NCI-H748 (cell line): ENCODE results near the gene SHISA2.

Source experiments
- DNase-seq: peaks from one replicate; lab custom pipeline; 2025; ENCODE audit not compliant: unreplicated experiment; lab: John Stamatoyannopoulos, UW

Gene SHISA2

DNA sequence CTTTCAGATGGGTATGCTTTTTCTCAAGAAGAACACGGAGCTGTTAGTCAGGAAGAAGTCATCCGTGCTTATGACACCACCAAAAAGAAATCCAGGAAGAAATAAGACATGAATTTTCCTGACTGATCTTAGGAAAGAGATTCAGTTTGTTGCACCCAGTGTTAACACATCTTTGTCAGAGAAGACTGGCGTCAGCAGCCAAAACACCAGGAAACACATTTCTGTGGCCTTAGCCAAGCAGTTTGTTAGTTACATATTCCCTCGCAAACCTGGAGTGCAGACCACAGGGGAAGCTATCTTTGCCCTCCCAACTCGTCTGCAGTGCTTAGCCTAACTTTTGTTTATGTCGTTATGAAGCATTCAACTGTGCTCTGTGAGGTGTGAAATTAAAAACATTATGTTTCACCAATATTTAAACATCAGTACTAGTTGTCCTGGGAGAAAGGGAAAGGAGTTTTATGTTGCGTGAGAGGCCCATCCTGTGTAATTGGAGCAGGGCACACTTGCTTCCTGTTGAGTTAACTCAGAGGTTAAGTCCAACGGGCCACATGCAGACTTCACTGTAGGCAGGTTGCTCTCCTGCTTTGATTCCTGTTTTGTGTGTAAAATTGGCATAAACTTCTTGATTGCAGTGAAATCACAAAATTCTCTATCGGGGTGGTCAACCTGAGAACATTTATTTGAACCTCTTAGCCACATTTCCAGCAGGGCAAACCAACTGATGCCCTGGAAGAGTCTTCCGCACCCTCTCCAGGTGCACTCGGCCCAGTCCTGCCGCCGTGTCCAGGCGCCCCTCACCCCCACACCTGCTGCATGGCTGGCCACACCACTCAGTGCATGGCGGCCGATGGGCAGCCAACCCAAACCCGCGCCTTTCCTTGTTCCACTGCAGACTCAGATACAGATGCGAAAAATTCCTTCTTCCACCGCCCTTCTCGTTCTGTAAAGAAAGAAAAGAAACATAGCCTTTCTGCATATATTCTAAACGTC is 31.6 kb downstream of the SHISA2 start:
- DNase-seq = no peak

DNA sequence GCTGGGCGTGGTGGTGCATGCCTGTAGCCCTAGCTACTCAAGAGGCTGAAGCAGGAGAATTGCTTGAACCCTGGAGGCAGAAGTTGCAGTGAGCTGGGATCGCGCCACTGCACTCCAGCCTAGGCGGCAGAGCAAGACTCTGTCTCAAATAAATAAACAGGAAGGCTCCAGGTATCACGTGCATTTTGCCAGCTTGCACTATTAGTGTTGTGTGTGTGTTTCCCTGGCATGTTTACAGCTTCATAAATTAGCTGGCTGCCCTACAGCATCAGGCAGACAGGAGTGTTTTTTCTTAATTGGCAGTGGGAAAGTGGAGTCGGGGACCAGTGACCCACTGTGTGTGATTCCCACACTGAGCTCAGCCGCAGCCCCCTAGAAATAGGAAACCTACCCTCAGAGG is 32.6 kb downstream of the SHISA2 start:
- no peak for DNase-seq

DNA sequence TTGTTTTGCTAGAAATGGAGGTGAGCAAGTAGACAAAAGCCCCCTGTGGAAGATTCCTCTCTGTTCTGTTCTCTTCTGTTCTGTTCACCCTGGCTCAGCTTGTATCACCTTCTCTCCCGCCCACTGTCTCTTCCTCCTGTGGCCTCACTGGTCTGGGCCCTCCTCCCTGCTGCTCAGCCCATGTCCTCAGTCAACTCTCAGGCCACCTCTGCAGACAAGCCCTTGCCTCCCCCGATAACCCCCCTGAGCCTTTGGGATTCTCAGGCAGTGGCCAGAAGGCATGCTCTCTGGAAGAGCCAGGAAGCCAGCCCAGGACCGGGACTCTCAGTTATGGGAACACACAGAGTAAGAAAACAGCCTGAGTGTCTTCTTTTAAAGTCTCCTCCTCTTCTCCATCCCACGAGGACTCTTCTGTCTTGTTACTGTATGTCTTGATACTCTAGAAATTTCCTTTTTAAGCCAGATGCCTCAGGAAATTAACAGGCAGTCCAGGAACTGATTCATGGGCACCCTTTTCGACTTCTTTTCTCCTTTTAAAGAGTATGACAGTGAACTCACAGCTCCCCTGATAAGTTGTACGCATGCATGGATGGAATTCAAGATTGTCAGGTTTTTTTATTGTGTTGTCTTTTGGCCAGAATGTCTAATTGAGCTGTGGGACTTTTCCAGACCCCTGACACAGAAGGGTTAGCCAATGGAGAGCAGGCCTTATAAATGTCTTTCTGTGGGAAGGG is 33.7 kb downstream of the SHISA2 start:
- no peak for DNase-seq

DNA sequence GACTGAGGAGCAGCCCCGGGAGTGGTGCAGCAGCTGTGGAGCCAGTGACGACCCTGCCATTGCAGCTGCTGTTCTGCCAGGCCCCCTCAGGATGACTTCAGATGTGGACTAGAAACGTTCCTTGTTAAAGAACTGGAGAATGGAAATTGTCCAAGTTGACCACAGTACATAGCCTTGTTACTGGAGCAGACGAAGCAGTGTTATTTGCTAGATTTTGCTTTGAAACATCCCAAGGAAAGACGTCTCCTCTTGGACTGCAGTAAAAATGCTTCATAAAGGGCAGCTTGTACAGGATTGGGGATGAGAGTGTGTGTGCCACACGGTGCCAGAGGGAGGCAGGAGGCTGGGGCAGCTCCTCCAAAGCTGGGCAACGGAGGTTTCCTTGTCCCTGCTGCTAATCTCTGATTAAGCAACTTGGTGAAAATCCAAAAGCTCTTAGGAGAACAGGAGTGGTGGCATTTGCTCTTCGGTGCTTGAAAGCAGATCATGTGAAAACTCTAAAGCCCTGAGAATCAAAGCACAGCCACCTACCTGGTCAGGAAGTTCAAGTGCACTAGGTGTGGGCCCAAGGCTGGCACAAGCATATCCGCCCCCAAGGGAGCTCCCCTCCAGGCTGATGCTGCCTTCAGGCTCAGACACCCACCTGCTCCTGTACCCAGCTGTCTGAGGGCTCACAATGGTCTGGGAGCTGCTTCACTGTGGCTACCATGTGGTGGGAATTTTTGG is 34.5 kb downstream of the SHISA2 start:
- DNase-seq = no peak

DNA sequence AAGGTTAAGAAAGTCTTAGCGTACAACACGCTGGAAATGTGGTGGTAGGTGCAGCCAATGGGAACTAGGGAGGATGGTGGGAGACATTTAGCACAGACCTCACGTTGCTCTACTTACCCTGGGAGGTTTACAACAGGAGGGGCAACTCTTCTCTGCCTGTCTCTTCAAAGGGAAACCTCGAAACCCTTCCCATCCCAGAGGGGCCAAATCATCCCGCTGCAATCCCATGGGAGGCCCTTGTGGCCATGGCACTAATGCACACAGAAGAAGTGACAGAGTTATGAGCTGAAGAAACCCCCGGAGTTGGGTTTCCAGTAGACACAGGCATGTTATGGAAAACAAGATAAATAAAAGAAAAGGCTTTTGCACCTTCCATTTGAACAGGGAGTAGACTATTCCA is 35.6 kb downstream of the SHISA2 start:
- no peak for DNase-seq

DNA sequence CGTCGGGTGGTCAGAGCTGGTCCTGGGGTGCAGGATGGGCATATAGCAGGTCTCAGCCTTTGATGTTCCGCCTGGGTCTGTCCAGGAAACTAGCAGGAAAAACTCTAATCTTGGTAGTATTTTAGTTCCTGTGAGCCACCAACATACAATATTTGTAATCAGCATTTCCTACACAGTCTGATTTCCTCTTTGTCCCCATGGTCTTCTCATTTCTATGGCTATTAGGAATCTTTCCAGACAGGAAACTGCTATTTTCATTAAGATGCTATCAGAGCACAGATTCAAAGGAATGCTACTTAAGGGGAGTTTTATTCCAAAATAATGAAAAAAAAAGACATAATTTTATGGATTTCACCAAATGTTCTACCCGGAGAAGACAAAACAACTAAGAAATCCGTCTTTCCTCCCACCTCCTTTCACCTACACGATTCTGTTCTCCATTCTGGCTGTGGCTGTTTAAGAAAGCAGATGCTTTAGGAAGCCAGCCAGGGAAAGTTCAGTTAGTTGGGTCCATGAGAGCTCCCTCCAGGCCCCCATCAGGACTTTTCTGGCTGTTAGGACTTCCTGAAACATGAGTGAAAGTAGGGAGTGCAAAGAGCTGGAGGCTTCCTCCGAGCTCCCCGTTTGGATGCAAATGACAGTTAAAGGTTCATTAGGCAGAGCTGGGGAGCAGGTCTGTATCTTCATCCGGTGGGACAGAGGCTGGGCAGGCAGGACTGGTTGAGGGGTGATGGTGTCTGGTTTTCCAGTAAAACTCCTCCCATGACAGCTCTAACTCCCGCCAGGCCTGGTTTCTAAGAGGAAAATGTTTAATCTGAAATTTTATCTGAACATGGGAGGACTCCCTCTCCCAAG is 36.3 kb downstream of the SHISA2 start:
- DNase-seq = no peak

DNA sequence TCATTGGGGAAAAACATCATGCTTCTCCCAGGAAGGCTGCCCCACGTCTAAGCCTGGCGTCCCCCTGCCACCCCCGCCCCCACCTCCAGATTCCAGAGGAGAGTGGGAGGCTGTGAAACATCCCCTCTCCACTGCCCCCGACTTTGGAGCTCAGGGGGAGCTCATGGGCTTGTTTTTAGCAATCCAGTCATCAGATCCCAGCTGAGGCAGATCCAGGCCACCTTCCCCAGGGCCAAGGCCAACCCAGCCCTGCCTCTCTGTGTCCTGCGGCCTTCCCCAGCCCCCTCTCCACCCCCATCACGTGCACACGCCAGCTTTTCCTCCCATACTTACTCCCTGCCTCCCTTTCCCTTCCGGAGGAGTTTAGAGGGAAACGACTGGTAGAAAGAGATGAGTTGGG is 38.8 kb downstream of the SHISA2 start:
- DNase-seq = no peak

DNA sequence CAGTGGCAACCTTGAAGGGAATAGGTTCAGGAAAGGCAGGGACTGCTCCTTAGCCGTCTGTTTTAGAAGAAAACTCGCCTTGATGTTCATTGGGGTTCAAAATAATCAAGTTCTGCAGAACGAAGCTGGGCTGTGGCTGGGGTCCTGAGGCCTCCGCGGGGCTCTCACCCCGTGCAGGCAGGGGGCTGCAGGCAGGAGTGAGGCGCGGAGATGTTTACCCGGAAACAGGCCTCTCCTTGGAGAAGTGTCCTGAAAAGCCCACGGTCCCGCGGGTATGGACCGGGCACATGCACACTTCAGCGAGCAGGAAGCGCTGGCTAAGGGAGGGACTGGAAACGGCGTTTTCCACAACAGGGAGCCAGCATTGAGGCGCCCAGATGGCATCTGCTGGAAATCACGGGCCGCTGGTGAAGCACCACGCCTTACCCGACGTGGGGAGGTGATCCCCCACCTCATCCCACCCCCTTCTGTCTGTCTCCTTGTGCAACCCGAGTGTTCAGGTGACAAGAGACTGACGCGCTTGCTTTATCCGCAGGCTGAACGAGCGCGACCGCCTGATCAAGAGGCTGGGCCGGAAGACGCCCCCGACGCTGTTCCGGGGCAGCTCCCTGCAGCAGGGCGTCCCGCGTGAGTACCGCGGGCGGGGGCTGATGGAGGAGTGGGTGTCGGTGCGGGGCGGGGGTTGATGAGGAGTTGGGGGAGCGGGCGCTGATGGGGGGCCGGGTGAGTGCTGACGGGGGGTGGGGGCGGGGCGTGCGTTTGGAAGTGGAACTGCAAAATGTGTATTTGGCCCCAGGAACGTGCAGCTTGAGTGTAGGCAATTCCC is 39.6 kb downstream of the SHISA2 start:
- DNase-seq = no peak

DNA sequence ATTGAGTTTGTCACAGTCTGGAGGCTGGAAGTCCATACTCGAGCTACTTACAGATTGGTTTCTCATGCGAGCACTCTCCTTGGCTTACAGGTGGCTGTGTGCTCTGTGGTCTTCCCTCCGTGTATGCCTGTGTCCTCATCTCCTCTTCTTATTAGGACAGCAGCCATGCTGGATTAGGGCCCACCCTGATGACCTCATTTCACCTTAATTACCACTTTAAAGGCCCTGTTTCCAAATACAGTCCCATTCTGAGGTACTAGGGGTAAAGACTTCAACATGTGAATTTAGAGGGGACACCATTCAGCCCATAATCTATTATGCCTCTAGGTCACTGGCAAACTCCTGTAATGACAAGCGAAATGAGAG is 40.6 kb downstream of the SHISA2 start:
- no peak for DNase-seq

DNA sequence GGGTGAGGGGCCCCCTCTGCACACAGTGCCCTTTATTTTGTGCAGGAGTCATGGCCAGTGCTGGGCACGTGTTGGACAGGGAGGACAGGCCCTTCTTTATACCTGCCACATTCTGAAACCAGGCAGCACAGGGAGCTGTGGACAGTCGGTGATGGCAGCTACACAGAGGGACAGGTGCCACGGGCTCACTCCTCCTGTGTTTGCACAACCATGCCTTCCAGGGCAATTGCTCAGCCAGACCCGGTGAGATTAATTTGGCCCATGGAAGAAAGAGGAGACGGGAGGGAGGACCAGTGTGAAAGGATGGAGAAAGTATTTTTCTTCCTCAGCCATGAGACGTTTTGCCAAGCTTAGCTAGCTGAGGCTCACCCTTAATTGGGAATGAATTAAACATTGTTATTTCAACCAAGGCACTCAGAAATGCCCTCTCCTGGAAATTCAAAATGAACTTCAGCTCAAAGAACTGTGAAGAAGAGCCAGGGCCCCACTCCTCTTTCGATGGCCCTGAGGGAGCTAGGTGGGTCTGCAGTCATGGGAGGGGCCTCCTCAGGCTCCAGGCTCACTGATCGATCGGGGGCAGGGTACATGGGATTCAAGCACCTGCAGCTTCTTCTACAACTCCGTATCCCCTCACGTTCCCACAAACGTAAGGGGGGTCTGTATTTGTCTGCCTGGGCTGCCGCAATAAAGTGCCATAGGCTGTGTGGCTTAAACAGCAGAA is 41.2 kb downstream of the SHISA2 start:
- DNase-seq = no peak

DNA sequence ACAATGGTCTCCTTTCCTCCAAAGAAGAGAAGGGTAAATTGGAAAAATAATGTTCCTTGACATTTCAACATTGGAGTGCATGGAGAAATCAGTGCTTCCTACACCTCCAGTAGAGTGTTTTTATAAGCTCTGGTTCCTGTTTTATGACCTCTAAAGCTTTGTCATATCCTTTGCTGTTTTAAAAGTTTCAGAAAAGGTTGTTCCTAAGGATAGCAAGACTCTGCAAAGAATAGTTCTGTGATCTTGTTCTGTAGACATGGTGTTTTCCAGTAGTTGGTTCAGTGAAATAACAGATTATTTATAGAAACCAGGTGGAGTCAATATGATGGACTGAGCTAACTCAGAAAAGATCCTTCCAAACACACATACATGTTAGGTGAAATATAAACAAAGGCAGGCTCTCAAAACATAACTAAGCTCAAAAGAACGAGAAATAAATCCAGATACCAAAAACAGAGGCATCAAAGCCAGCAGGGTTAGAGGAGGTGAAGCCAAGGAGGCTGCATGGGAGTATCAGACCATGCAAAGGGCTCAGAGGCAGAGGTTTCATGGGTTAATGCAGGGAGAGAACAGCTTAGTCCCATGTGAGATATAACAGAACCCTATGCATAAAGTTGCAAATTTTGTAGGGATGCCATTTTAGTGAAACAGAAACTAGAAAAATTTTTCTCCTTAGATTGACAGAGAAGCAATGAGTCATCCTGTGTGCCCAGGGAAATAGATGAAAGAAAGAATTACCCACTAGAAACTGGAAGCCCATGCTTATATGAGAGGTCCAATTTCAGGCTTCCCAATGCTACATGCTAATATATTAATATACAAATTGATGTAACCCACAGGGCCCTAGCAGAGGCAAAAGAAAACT is 44.3 kb downstream of the SHISA2 start:
- DNase-seq = no peak
